Activated naive CD8-positive, alpha-beta T cell treated with anti-CD3 and anti-CD28 coated beads, Interleukin-2, amount 10 ng/mL, durations not matched to agents 7 days and 5 days (primary cell): ENCODE measurements around the gene JDP2. TPM values are rescaled to one million over a fixed set of nuclear protein-coding genes. Genes with fewer than 3 reads are reported as not detected.

Source experiments
- total RNA-seq, 2 experiments: library from RNA; stranded (reverse); gene quantifications; one replicate each; pipeline ENCODE4 v1.2.3, GENCODE V29; 2021

The JDP2 gene
- total RNA-seq, 2 experiments from 2014 or later, result 1.6 to 3.0 TPM

Other genes starting within 250 kb of the JDP2 start
- 10 to 100 TPM; 60.3 to 61.7 TPM for gene FOS, start 149.2 kb upstream of the JDP2 start, total RNA-seq
- gene BATF, start 94.4 kb downstream of the JDP2 start, total RNA-seq, result 10 to 100 TPM; 31.3 to 34.1 TPM
- 1 to 10 TPM in 1 of 2 experiments, under 1 TPM in 1; 0.74 to 5.0 TPM for gene FLVCR2, start 150.6 kb downstream of the JDP2 start, total RNA-seq
- gene ERG28, start 232.9 kb downstream of the JDP2 start, total RNA-seq, result 10 to 100 TPM; 16.0 to 16.5 TPM
- 10 to 100 TPM; 31.8 to 32.7 TPM for gene TTLL5, start 233.2 kb downstream of the JDP2 start, total RNA-seq